ENCODE measurements around the gene OGT. TPM values are rescaled to one million over a fixed set of nuclear protein-coding genes. Genes with fewer than 3 reads are reported as not detected.

OGT gene
- total RNA-seq, 1 donor from 2014 or later, result 49.6 TPM

GRCh38 chrX:71532078-71532752 lies 689 bp upstream of the OGT start:
- H3K4me3 ChIP-seq (ENCODE audit: low read depth, low read length), result peak overlapping the region; percentile 86
- no peak for TF ChIP-seq CTCF (conservative IDR thresholded peaks at IDR 0.05; ENCODE audit: low read depth, low read length)
- DNase-seq (ENCODE audit: low read depth), result no peak

- H3K4me3 ChIP-seq (ENCODE audit: low read depth, low read length), result peak overlapping the region; percentile 86
- no peak for TF ChIP-seq CTCF (conservative IDR thresholded peaks at IDR 0.05; ENCODE audit: low read depth, low read length)
- no peak for DNase-seq (ENCODE audit: low read depth)
Measured at GRCh38 chrX:71533516-71533850, 579 bp downstream of the OGT start.

DNA sequence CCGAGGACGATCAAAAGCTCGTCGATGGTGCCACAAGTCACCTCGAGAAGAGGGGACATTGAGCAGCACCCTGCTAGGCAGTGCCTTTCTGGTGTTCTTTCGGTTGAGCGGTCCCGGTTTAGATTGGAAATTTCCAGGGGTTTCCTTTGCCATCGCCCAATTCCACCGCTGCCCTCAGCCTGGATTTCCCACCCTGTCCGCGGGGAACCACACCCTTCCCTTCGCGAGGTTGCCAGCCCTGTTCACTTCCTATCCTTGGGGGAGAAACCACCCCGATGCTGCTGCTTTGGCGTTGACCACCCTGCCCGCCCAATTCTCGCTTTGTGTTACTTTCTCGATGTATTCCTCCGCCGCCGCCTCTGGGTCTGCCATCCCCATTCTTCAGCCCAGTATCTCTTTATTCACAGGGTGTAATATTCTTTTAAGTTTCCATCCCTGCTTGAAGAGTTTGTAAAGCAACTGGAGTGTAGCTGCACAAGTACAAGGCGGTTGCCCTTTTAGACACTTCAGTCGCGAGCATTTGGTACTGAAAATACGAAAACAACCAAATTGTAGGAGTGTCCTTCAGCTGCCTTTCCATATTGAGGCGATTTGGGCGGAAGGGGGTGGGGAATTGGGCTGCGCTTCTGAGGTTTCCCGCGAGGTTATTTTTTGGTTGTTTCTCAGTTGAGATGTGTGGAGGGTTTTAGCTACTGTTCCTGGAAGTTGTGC lies 1.1 kb downstream of the OGT start:
- DNase-seq (ENCODE audit: low read depth), result no peak
- no peak for TF ChIP-seq CTCF (conservative IDR thresholded peaks at IDR 0.05; ENCODE audit: low read depth, low read length)
- H3K4me3 ChIP-seq (ENCODE audit: low read depth, low read length), result peak overlapping the region; percentile 86

GRCh38 chrX:71534773-71535544 lies 2.1 kb downstream of the OGT start:
- DNase-seq (ENCODE audit: low read depth), result no peak
- TF ChIP-seq CTCF (conservative IDR thresholded peaks at IDR 0.05; ENCODE audit: low read depth, low read length), result no peak
- peak overlapping the region; percentile 86 for H3K4me3 ChIP-seq (ENCODE audit: low read depth, low read length)

DNA sequence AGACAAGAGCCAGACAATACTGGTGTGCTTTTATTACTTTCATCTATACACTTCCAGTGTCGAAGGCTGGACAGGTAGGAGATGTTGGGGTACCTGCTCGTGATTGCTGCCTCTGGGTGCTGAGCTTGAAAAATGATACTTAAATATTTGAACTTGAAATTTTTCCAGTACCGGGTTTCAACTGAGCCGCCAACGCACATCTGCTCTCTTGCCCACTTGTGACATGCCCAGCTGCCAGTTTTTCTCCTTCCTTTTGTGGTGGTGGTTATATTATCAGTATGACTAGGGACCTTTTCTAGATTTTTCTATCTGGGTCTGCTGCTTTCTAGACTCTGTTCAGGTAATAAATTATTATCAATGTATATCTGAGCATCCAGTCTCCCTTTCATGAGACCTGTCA lies 3.4 kb downstream of the OGT start:
- no peak for TF ChIP-seq CTCF (conservative IDR thresholded peaks at IDR 0.05; ENCODE audit: low read depth, low read length)
- peak overlapping the region; percentile 86 for H3K4me3 ChIP-seq (ENCODE audit: low read depth, low read length)
- DNase-seq (ENCODE audit: low read depth), result no peak

GRCh38 chrX:71537743-71538142 lies 4.8 kb downstream of the OGT start:
- H3K4me3 ChIP-seq (ENCODE audit: low read depth, low read length), result no peak overlapping the region
- no peak for TF ChIP-seq CTCF (conservative IDR thresholded peaks at IDR 0.05; ENCODE audit: low read depth, low read length)

More at GRCh38 chrX:71537743-71538142, 4.8 kb downstream of the OGT start:
- DNase-seq (ENCODE audit: low read depth), result no peak

Data from epithelial cell of proximal tubule (primary cell).